ENCODE data around the gene TRIM38.

GRCh38 chr6:25998379-25998778 is 35.8 kb downstream of the TRIM38 start:
- TF ChIP-seq POLR2A (IDR thresholded peaks at IDR 0.05) (no peak), CTCF (IDR thresholded peaks at IDR 0.05) (no peak), EP300 (IDR thresholded peaks at IDR 0.05; ENCODE audit: low read depth) (no peak), POLR2AphosphoS5 (IDR thresholded peaks at IDR 0.05) (no peak)

All from transverse colon (tissue), 4 donors.